H9 (cell line): ENCODE measurements around the gene VPS35L. TPM values are rescaled to one million over a fixed set of nuclear protein-coding genes. Genes with fewer than 3 reads are reported as not detected.

ENCODE experiments used
- DNase-seq: peaks from one replicate; pipeline ENCODE4 v3.0.0-alpha.2; 2017
- H2AFZ ChIP-seq: one replicate; pipeline ENCODE4 v1.6.1; 2013; ENCODE audit warnings: mild to moderate bottlenecking, low read length, control low read depth, moderate library complexity
- H2AK5ac ChIP-seq: 2 replicates; pipeline ENCODE4 v1.6.1; 2013; ENCODE audit warnings: low read length, control low read depth, mixed read lengths; ENCODE audit not compliant: insufficient read length
- H2BK120ac ChIP-seq: one replicate; pipeline ENCODE4 v1.6.1; 2013; ENCODE audit warnings: low read depth, mild to moderate bottlenecking, low read length, control low read depth, inconsistent platforms; ENCODE audit not compliant: poor library complexity, severe bottlenecking
- H2BK12ac ChIP-seq: 2 replicates; pipeline ENCODE4 v1.6.1; 2013; ENCODE audit warnings: low read length, control low read depth, mixed read lengths, low read depth; ENCODE audit not compliant: insufficient read length
- H2BK15ac ChIP-seq: 2 replicates; pipeline ENCODE4 v1.6.1; 2013; ENCODE audit warnings: low read depth, low read length, control low read depth
- H2BK20ac ChIP-seq: one replicate; pipeline ENCODE4 v1.6.1; 2013; ENCODE audit warnings: low read depth, mild to moderate bottlenecking, low read length, control low read depth, inconsistent platforms; ENCODE audit not compliant: poor library complexity, severe bottlenecking
- H2BK5ac ChIP-seq: 2 replicates; pipeline ENCODE4 v1.6.1; 2013; ENCODE audit warnings: low read length, control low read depth, mixed read lengths; ENCODE audit not compliant: insufficient read length
- H3K14ac ChIP-seq: 2 replicates; pipeline ENCODE4 v1.6.1; 2013; ENCODE audit warnings: low read length, control low read depth; ENCODE audit not compliant: insufficient read depth
- H3K18ac ChIP-seq: 2 replicates; pipeline ENCODE4 v1.6.1; 2013; ENCODE audit warnings: low read depth, mild to moderate bottlenecking, mixed read lengths, low read length, control low read depth; ENCODE audit not compliant: insufficient read length
- H3K23ac ChIP-seq: 2 replicates; pipeline ENCODE4 v1.6.1; 2013; ENCODE audit warnings: low read length, control low read depth, mixed read lengths, low read depth; ENCODE audit not compliant: insufficient read length
- H3K23me2 ChIP-seq: 2 replicates; pipeline ENCODE4 v1.6.1; 2013; ENCODE audit warnings: low read depth, mild to moderate bottlenecking, mixed read lengths, low read length, control low read depth; ENCODE audit not compliant: insufficient read length, poor library complexity, severe bottlenecking
- H3K27ac ChIP-seq: 2 replicates; pipeline ENCODE4 v1.5.1; 2013; ENCODE audit warnings: low read length, control low read depth, mixed read lengths, low read depth; ENCODE audit not compliant: insufficient read length
- H3K27me3 ChIP-seq: 2 replicates; pipeline ENCODE4 v1.6.1; 2013; ENCODE audit warnings: low read length, control low read depth, inconsistent platforms; ENCODE audit not compliant: insufficient read depth
- H3K4ac ChIP-seq: 2 replicates; pipeline ENCODE4 v1.6.1; 2013; ENCODE audit warnings: low read depth, mild to moderate bottlenecking, control low read depth, inconsistent platforms, low read length, moderate library complexity
- H3K4me1 ChIP-seq: 2 replicates; pipeline ENCODE4 v1.6.1; 2013; ENCODE audit warnings: low read length, control low read depth, inconsistent platforms; ENCODE audit not compliant: insufficient read depth
- H3K4me2 ChIP-seq: 2 replicates; pipeline ENCODE4 v1.6.1; 2013; ENCODE audit warnings: low read length, control low read depth, mixed read lengths; ENCODE audit not compliant: insufficient read length, insufficient read depth
- H3K56ac ChIP-seq: 2 replicates; pipeline ENCODE4 v1.6.1; 2013; ENCODE audit warnings: low read depth, mild to moderate bottlenecking, mixed read lengths, low read length, control low read depth; ENCODE audit not compliant: insufficient read length
- H3K79me1 ChIP-seq: 2 replicates; pipeline ENCODE4 v1.6.1; 2013; ENCODE audit warnings: low read depth, mild to moderate bottlenecking, moderate library complexity, low read length, control low read depth, inconsistent platforms; ENCODE audit not compliant: insufficient read depth, poor library complexity, severe bottlenecking
- H3K79me2 ChIP-seq: 2 replicates; pipeline ENCODE4 v1.6.1; 2013; ENCODE audit warnings: low read length, control low read depth, inconsistent platforms; ENCODE audit not compliant: insufficient read depth
- H3K9ac ChIP-seq: 2 replicates; pipeline ENCODE4 v1.6.1; 2013; ENCODE audit warnings: low read length, control low read depth, mixed read lengths; ENCODE audit not compliant: insufficient read length; ENCODE audit errors: extremely low read depth
- H3K9me3 ChIP-seq: one replicate; pipeline ENCODE4 v1.6.1; 2013; ENCODE audit warnings: low read depth, low read length, inconsistent platforms; ENCODE audit not compliant: control insufficient read depth
- H3T11ph ChIP-seq: one replicate; pipeline ENCODE4 v1.6.1; 2013; ENCODE audit warnings: mild to moderate bottlenecking, low read length, control low read depth, inconsistent platforms
- H4K20me1 ChIP-seq: one replicate; pipeline ENCODE4 v1.6.1; 2013; ENCODE audit not compliant: control insufficient read depth, insufficient read length, insufficient read depth
- H4K5ac ChIP-seq: 2 replicates; pipeline ENCODE4 v1.6.1; 2013; ENCODE audit warnings: low read depth, mild to moderate bottlenecking, mixed read lengths, low read length, control low read depth; ENCODE audit not compliant: insufficient read length
- H4K8ac ChIP-seq: replicated peaks from 2 replicates; pipeline ENCODE4 v1.6.1; 2013; ENCODE audit warnings: low read length, control low read depth, mixed read lengths, low read depth; ENCODE audit not compliant: insufficient read length
- H4K91ac ChIP-seq: 2 replicates; pipeline ENCODE4 v1.6.1; 2013; ENCODE audit warnings: low read depth, mild to moderate bottlenecking, moderate library complexity, mixed read lengths, low read length, control low read depth; ENCODE audit not compliant: insufficient read length
- H3K27ac Mint-ChIP-seq, 3 experiments: 2 replicates in 2 of 3; 3 replicates in 1 of 3; pipeline ENCODE4 v1.8.0; 2020 to 2021; ENCODE audit warnings: mixed read lengths in 3 of 3, mild to moderate bottlenecking in 1 of 3, moderate library complexity in 1 of 3
- H3K27me3 Mint-ChIP-seq: 2 replicates; pipeline ENCODE4 v1.8.0; 2021; ENCODE audit warnings: low read depth, mild to moderate bottlenecking, moderate library complexity, mixed read lengths
- H3K36me3 Mint-ChIP-seq, 3 experiments: 2 replicates in 2 of 3; 3 replicates in 1 of 3; pipeline ENCODE4 v1.8.0; 2020 to 2021; ENCODE audit warnings: low read depth in 3 of 3, mixed read lengths in 3 of 3; ENCODE audit not compliant: insufficient read depth in 1 of 3
- H3K4me1 Mint-ChIP-seq, 2 experiments: 2 replicates each; pipeline ENCODE4 v1.8.0; 2020; ENCODE audit warnings: mixed read lengths in 2 of 2
- H3K4me3 Mint-ChIP-seq, 2 experiments: 2 replicates in 1 of 2; 3 replicates in 1 of 2; pipeline ENCODE4 v1.8.0; 2020 to 2021; ENCODE audit warnings: mild to moderate bottlenecking in 2 of 2, mixed read lengths in 2 of 2, moderate library complexity in 1 of 2
- H3K9me3 Mint-ChIP-seq, 2 experiments: 2 replicates in 1 of 2; 3 replicates in 1 of 2; pipeline ENCODE4 v1.8.0; 2020; ENCODE audit warnings: mild to moderate bottlenecking in 2 of 2, mixed read lengths in 2 of 2, moderate library complexity in 1 of 2
- CTCF ChIP-seq: fragments of 200-600 bp; sonication (generic); conservative IDR thresholded peaks from 3 replicates; pipeline ENCODE4 v1.8.0; 2021; ENCODE audit warnings: antibody characterized with exemption, mild to moderate bottlenecking
- WGBS: extraction: QIAGEN DNeasy Blood & Tissue Kit; methylation state at CpG from one replicate; pipeline ENCODE4 v1.1.7; 2013; ENCODE audit warnings: missing lambda C conversion rate, low lambda C conversion rate, mixed read lengths; ENCODE audit not compliant: insufficient read length; ENCODE audit errors: extremely low coverage; 5-methylcytosine and 5-hydroxymethylcytosine counted together
- total RNA-seq: library from RNA; stranded (reverse); gene quantifications from 2 replicates; pipeline ENCODE4 v1.2.1, GENCODE V29; 2021

VPS35L gene
- total RNA-seq, 1 experiment from 2014 or later, result 58.4 TPM

DNA sequence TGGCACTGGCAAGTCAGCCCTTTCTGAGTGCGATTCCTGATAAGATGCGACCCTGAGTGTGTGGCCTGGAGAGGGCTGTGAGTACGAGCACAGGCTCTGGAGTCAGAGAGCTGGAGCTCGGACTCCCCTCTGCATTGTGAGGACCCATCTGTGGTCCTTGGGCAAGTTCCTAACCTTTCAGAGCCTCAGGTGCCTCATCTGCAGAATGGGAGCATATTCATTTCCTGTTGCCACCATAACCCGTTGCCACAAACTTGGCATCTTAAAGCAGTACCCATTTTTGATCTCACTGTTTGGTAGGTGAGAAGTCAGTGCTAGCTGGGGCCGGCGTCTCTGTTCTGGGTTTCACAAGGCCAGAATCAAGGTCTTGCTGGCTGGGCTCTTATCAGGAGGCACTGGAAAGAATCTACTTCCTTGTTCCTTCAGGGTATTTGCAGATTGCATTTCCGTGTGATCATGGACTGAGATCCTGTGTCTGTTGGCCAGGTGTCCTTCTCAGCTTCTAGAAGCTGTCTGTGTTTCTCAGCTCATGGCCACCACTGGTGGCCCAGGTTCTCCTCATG lies 142.3 kb downstream of the VPS35L start:
- H3K23ac ChIP-seq, result no peak overlapping the region
- WGBS, result no CpG with 5 or more reads among the region's 8 CpGs
- H2AFZ ChIP-seq, result no peak overlapping the region
- H3K79me2 ChIP-seq, result no peaks in the 10 kb centered on the region
- no peaks in the 10 kb centered on the region for H3K9me3 ChIP-seq
- H3K4ac ChIP-seq, result no peak overlapping the region
- no peak overlapping the region for H2BK5ac ChIP-seq
- no peaks in the 10 kb centered on the region for H3K4me1 ChIP-seq
- H3K36me3 Mint-ChIP-seq, result peaks cover 47 to 88% (median 87%) of the 10 kb centered on the region in 3 experiments
- no peak overlapping the region for H3K56ac ChIP-seq
- no peak overlapping the region for H3K27ac ChIP-seq
- H3K14ac ChIP-seq, result no peak overlapping the region
- no peak overlapping the region for H2BK12ac ChIP-seq
- H3K9me3 Mint-ChIP-seq, result peaks cover 0 to 9% of the 10 kb centered on the region in 2 experiments; a peak in 1 of 5 replicates
- H3K4me1 Mint-ChIP-seq, result no peaks in the 10 kb centered on the region
- H2BK15ac ChIP-seq, result no peak overlapping the region
- H3K79me1 ChIP-seq, result no peaks in the 10 kb centered on the region
- H3T11ph ChIP-seq, result no peak overlapping the region
- DNase-seq, result no peak
- H3K27ac Mint-ChIP-seq, result 0 out of 7 replicates have a peak overlapping the region, but pooled peaks of 1 of the 3 experiments have one; percentile 5
- H2BK20ac ChIP-seq, result no peak overlapping the region
- H3K27me3 Mint-ChIP-seq, result no peaks in the 10 kb centered on the region
- no peak overlapping the region for H4K91ac ChIP-seq
- no peak overlapping the region for H2AK5ac ChIP-seq
- H4K20me1 ChIP-seq, result no peaks in the 10 kb centered on the region
- no peak overlapping the region for H2BK120ac ChIP-seq
- H4K8ac ChIP-seq, result no peak overlapping the region
- no peak overlapping the region for H3K18ac ChIP-seq
- H3K4me2 ChIP-seq, result no peak overlapping the region
- H3K4me3 Mint-ChIP-seq, result no peak overlapping the region
- no peak overlapping the region for H4K5ac ChIP-seq
- H3K9ac ChIP-seq, result no peak overlapping the region
- H3K27me3 ChIP-seq, result no peaks in the 10 kb centered on the region
- TF ChIP-seq CTCF, result no peak
- H3K23me2 ChIP-seq, result no peaks in the 10 kb centered on the region
